Measurements from ENCODE around the gene SRMS.

The SRMS gene

DNA sequence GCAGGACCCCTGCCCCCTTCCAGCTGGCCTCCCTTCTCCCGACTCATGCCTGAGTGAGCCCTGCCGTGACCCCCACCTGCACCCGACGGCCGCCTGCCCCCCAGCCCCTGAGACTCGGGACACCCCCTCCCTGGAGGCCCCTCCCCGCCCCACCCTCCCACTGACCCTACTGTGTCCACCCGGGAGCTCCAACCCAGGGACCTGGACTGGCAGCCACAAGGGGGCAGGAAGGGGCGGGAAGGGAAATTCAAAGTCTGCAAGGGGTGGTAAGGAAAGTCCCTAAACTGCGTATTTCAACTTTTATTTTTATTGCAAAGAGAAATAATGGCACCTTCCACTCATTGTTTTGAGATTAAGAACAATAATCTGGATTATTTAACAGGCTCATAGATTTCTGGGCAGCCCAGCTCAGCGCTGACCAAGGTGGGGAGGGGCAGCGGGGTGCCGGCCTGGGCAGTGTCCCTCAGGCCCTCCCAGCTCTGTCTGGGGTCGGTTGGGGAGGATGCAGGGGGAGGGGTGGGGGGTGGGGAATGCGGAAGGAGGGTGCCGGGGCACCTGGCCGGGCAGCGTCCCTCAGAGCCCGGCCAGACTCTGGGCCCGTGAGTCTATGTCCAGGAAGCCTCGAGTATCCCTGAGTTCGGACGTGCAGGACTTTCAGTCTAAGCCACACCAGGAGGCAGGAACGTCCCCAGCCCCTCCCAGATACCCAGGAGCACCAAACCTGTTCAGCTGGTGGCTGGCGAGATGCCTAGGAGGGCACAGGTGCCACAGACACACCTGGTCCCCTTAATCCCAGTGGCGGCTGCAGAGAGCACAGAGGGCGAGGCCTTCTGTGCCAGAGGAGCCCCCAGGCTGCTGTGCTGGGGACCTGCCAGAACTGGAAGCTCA, 9.1 kb downstream of the SRMS start:
- DNase-seq (ENCODE audit: low spot score), result peak; percentile 55

DNA sequence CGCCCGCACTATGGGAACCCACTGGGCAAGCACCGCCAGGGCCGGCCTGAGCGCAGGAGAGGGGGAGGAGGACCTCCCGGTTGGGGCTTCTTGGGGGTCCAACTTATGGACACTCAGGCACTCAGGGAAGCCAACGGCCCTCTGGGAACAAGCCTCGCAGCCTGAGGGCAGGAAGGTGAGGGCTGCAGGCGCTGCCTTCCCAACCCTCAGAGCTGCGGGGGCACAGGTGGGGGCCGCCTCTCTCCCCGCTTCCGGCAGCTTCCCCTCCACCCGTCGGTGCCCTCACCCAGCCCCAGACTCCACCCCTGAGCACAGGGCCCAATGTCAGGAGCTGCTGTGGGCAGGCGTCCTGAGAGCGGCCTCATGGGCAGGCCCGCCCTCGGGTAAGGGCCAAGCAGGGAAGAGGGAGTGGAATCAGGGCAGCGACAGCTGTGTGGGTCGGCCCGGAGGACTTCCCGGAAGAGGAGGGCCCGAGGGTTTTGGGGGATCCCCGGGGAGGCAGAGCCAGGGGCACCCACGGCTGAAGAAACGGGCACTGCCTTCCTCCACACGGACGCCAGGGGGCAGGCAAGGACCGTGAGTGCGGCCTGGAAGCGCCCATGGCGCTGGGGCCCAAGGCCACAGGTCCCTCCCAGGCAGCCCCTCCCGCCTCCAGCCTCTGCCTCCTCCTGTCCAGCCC, 9.9 kb downstream of the SRMS start:
- peak; percentile 100 for DNase-seq (ENCODE audit: low spot score)

DNA sequence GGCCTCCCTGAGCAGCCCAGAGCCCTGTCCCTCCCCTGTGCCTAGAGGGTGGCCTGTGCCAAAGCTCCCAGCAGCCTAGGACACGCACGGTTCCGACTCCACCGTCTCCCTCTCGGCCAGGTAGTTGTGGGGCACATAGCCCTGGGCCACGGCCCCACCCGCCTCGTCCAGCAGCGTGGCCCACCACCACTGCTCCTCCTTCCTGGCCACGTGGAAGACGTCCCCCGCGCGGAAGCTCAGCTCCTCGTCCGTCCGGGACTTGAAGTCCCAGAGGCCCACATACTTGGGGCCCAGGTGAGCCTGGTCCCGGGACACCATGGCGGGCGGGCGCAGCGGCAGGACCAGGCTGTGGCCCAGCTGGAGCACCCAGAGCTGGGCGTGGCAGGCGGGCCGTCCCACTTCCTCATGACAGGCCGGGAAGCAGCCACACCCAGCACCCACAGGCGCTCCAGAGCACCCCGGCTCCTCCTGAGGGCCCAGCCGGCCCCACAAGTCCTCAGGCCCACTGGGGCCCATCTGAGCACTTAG, 10.5 kb downstream of the SRMS start, which contains the start of gene PTK6:
Gene PTK6 (minus strand): TSS at position 380 of the 528 bp plus-strand sequence. CDS start 62 bp downstream, at position 318.
- peak; percentile 92 for DNase-seq (ENCODE audit: low spot score)

DNA sequence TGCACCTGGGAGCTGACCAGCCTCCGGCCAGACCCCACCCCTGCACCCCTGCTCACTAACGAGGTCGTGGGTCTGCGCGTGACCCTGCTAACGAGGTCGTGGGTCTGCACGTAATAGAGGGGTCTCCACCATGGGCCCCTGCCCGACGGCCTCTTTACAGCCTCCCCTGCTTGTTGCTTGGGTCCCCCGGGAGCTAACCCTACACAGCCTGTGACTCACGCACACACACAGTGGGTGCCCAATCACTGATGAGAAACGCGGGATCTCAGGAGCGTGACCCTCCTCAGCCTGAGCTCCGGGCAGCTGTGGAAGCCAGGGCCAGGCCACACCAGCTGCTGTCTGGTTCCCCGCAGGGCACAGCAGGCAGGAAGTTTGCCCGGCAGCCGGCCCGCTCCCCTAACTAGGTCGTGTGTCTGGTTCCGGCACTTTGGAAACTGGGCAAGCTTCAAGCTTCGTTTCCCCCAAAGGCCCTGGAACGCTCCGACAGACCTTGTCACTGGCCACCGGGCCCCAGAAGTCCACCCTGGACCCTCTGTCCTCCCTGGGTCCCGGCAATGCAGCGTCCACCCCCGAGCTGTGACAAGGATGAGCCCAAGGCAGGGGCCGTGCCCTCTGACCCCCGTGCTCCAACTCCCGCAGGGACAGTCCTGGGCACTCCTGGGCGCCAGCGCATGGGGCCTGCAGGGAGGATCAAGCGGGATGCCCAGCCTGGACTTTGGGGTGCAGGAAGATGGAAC, 11.1 kb downstream of the SRMS start:
- peak; percentile 75 for DNase-seq (ENCODE audit: low spot score)

DNA sequence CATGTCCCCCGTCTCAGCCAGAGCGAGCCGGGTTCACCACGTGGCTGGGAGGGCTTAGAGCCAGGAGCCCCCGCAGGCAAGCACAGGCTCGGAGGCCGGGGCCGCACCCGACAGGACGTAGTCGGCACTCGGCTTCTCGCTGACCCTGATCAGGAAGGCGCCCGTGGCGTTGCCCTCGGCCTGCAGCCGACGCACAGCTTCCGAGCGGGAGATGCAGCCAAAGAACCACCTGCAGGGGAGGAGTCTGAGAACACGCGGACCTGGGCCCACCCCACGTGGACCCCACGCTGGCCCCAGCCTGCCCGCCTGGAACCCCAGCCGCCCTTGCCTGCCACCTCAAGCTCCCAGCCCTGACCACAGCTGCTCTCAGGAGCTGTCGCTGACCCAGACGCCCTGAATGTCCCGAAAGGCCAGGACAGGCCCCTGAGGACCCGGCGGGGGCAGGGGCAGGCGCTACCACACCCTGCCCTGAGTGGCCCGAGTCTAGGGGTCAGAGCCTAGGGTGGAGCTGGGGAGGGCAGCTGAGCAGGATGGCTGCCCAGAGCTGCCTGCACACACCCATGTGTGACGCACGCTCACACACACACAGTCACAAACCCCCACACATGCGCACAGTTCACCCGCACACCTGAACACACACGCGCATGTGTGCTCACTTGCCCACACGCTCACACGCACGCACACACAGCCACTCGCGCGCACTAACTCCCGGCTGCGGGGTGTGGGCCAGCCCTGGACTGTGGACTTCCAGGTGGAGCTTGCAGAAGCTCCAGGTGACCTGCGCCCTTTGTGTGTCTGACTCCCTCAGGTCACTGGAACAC, 12.5 kb downstream of the SRMS start:
- DNase-seq (ENCODE audit: low spot score), result peak; percentile 91

DNA sequence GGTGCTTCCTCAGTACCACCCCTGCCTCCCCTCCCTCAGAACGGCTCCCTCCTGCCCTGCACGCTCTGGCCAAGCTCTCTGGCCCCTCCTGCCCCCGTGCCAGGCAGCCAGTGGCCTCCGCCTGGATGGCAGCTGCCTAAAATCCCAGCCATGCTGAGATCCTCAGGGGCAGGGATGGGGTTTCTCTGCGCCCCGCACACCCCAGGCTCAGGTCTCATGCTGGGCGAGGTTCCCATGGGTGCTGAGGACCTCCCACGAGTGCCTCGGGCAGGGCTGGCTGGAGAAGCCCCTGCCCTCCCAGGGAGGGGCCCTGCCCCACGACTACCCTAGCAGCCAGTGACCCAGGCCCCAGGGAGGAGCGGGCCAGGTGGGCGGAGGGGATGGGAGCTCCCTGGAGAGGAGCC, 13.1 kb downstream of the SRMS start:
- no peak for DNase-seq (ENCODE audit: low spot score)

DNA sequence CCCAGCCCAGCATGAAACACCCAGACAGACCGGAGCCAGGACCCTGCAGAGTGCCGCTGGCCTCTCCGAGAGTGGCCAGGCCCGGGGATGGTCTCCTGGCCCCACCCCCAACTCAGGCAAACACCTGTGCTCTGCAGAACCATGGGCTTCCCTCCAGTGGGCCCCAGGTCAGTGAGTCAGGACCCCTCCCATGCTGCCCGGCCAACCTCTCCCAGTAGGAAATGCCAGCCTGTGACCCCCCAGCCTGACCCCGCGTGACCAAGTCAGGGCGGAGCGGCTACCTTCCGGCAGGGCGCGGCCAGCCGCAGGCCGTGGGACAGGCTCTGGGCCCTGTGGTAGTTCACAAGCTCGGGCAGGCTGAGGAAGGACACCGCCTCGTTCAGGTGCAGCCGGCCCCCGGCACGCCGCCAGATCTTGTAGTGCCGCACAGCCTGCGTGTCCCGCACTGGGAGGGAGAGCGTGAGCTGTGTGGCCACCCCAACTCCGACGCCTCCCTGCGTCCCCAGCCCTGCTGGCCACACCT, 13.6 kb downstream of the SRMS start:
- peak; percentile 88 for DNase-seq (ENCODE audit: low spot score)

DNA sequence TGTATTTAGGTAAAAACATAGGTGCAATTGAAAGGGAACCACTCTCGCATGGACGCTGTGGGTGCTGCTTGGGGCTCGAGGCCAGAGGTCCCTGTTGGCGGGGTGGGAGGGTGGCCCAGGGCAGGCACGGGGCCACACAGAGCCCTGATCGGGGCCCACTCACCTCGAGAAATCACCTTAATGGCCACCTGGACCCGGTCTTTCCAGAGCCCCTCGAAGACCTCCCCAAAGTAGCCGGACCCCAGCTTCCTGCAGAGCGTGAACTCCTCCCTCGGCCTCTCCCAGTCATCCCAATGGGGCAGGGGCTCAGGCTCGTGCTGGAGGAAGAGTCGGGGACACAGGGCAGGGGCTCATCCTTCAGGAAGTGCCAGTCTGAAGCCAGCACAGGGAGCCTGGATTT, 14.2 kb downstream of the SRMS start:
- DNase-seq (ENCODE audit: low spot score), result no peak

DNA sequence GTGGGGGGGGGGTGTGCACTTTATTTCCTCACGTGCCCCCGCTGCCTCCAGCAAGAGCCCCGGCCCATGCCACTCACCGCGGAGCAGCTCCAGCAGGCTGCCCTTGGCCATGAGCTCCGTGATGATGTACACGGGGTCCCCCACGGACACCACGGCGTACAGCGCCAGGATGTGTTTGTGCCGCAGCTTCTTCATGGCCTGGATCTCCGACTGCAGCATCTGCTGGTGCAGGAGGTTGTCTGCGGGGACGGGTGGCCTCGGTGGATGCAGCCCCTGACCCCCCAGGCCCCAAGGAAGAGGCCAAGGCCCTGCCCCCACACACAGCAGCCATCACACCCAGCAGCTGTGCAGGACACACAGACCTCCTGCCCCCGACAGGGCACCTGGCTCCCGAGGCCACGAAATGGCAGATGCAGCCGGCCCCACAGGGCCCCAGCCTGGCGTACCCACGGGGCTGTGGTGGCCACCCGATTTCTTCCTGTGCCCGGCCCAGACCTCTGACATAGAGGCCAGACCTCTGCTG, 15.0 kb downstream of the SRMS start:
- no peak for DNase-seq (ENCODE audit: low spot score)

DNA sequence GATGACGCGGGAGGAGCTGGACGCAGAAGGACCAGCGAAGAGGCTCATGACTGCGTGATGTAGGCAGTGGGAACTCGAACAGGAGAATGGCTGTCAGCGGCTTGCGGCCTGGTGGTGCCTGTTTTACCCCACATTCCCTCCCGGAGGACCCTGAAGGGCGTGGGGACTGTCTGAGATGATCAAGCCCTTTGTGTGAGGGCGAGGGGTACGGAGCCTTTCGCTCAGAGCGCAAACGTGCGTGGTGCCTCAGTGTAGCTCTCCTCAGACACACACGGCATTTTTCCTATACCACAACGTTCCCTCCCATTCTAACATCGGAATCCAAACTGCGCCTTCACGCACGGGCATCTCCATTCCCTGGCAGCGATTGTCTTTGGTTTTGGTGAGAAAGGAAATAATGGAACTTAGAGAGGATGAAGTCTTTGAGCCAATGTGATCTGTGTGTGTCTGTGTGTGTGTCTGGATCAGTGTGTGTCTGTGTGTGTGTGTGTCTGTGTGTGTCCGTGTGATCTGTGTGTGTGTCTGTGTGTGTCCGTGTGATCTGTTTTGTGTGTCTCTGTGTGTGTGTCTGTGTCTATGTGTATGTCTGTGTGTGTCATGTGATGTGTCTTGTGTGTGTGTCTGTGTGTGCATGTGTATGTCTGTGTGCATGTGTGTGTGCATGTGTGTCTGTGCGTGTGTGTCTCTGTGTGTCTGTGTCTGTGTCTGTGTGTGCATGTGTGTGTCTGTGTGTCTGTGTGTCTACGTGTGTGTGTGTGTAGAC, 15.7 kb downstream of the SRMS start:
- DNase-seq (ENCODE audit: low spot score), result no peak

DNA sequence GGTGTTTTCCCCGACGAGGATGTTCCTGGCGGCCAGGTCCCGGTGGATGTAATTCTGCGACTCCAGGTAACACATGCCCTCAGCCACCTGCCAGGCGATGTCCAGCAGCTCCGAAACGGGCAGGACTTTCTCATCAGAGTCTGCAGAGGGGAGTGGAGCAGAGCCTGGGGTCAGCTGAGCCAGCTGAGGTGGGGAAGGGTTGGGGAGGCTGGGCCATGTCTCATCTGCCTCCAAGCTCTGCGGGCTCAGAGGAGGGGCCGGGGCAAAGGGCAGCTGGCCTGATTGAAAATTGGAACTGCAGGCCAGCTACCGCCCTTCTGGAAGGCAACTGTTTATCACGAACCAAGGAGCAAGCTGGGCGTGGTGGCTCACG, 16.8 kb downstream of the SRMS start:
- no peak for DNase-seq (ENCODE audit: low spot score)

DNA sequence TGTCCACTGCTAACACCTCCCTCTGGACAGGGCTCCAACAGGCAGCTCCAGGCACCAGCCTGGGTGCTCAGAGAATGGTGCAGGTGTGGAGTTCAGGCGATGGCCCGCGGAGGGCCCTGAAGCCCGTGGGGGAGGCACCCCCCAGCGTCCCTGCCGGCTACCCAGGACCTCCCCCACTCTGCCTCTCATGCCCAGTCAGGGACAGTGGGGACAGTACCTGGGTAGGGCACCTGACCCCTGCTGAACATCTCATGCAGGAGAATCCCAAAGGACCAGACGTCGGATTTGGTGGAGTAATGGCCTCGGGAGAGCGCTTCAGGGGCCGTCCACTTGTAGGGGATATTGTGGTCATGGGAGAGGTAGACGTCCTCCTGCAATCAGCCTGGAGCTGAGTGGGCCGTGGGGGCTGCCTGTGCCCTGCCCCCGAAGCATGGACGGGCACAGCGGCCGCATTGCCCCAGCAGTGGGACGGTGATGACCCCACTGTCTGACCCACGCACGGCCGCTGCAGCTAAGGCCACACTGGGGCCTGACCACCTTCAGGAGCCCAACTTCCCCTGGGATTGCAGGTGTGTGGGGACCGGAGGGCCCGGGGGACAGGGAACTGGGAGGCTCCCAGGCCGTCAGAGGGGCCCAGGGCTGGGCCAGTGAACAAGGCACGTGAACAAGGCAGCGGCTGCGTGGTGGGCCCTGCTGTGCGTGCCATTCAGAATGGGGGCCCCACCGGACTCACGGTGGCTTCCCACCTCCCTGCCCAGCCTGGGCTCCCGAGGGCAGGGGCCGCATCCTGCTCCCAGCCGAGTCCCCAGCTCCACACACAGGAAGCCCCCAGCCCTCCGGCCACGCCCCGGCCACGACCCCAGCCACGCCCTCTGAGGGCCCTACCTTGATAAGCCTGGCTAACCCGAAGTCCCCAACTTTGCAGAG, 17.4 kb downstream of the SRMS start:
- no peak for DNase-seq (ENCODE audit: low spot score)

DNA sequence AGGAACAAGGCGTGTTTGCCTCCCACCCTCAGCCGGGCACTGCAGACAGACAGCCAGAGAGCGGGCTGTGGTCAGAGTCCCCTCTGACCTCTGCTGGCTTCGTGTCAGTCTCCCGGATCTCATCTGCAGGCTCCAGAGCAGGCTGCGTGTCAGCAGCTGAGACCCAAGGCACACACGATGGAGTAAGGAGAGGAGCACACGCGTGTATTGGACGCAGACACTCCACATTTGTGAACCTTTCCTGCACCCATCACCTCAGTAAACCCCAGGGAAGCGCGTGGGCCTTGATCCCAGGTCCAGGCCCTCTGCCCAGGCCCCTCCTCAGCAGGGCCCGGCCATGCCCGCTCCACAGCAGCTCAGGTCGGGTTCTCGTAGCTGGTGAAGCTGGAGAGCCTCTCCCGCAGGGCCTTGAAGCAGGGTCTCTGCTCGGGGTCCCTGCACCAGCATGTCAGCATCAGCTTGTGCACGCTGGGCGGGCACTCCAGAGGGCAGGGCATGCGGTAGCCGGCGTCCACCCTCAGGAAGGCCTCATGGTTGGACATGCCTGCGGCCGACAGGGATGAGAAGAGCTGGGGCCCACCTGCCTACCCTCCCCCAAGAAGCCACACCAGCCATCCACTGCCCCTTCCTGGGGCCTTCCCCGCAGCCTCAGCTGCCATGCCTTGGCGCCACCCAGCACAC, 18.2 kb downstream of the SRMS start:
- DNase-seq (ENCODE audit: low spot score), result no peak

DNA sequence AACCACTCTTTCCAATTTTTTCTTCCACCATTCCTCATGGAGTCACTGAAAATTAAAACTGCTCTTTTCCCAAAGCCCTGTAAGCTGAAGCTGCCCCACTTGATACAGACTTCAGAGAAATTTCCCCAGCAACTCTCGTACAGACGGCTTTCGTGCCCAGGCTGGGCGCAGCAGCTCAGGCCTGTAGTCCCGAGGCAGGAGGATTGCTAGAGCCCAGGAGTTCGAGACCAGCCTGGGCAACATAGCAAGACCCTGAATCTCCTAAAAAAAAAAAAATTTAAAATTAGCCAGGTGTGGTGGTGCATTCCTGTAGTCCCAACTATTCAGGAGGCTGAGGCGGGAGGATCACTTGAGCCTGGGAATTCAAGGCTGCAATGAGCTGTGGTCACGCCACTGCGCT, 20.4 kb downstream of the SRMS start:
- no peak for DNase-seq (ENCODE audit: low spot score)

DNA sequence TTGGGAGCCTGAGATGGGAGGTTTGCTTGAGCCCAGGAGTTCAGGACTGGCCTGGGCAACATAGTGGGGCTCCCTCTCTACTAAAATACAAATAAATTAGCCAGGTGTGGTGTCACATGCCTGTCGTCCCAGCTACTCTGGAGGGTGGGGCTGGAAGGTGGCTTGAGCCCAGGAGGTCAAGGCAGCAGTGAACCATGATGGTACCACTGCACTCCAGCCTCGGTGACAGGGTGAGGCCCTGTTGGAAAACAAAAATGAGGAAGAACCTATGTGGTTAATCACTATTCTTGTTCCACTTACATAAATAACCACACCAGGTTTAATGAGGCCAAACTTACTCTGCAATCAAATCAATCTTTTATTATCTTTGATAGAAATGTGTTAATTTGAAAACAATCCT, 21.6 kb downstream of the SRMS start:
- no peak for DNase-seq (ENCODE audit: low spot score)

DNA sequence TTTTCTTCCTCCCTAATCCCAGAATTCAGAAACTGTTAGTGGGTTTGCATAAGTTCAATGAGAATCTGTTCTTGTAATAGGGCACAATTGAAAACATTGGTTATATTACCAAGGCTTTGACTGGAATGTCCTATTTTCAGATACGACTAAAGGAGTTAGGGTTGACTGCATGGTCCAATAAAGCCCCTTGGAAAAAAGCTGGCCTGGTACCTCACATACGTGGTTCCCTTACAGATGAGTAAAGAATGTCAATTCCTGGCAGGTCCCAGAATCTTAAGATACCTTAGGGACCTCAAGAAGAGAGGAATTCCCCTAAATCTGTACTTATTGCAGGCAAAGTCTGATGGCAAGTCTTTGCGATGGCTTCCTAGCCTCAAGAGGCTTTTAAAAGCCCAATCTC, 22.4 kb downstream of the SRMS start:
- no peak for DNase-seq (ENCODE audit: low spot score)

DNA sequence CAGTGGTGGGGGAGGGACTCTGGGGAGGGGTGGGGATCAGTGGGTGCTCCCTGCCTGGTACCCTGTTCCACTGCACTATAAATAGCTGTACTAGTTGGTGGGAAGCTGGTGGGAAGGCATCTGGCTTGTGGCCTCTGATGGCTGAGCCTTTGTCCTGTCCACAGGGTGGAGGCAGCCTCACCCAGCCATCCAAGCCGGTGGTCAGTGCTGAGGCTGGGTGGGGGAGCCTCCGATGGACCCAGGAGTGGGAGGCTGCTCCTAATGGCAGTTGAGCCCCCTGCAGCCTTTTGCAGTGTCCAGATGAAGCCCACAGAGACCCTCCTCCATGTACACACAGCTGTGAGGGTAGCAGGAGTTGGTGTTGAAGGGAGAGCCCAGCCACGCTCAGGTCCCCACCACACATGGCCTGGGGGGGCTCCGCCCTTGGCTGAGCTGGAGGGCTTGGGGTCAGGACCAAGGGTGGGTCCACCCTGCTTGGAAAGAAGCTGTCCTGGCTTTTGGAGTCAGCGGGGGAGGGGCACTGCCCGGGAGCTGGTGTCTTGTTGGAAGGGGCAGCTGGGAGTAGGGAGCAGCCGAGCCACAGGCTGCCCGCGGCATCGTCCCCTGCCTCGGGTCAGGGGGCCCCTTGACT, 24.5 kb downstream of the SRMS start:
- no peak for DNase-seq (ENCODE audit: low spot score)

Measured in SW480 (cell line).